Activated T-cell treated with anti-CD3 and anti-CD28 coated beads, Interleukin-2, amount 50 U/mL, for 48 hours (primary cell): ENCODE data around the gene CTIF.

Experiments
- DNase-seq, 2 experiments: peaks; one replicate each; pipeline ENCODE4 v3.0.0-alpha.2; 2020

CTIF gene

DNA sequence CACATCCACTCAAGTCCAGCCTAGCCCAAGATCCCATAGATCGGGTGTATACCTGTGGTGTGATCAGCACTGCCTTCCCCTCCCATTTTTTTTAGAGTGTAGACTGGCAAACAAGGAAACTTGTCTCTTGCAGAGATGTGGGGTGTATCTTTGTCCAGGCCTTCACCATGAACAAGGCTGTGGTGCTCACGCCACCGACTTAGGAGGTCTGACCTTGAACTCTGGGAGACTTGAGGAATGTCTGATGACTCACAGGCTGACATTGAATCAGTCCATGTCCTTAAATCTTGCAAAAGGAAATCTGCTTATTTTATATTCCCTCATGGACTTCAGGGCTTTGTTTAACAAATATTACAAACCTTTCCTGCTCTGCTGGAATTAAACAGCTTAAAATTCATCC, 4.5 kb upstream of the CTIF start:
- no peak for DNase-seq

GRCh38 chr18:48535956-48536355, 2.9 kb upstream of the CTIF start:
- DNase-seq = no peak

GRCh38 chr18:48536516-48536915, 2.3 kb upstream of the CTIF start:
- DNase-seq = no peak

- peak; percentile 48 to 58 for DNase-seq
Measured at GRCh38 chr18:48539406-48540250, 797 bp downstream of the CTIF start.

- peak; percentile 52 to 57 for DNase-seq
Measured at GRCh38 chr18:48540251-48541025, 1.6 kb downstream of the CTIF start.

- DNase-seq = peak; percentile 49 to 52
Measured at GRCh38 chr18:48541026-48541746, 2.4 kb downstream of the CTIF start.

DNA sequence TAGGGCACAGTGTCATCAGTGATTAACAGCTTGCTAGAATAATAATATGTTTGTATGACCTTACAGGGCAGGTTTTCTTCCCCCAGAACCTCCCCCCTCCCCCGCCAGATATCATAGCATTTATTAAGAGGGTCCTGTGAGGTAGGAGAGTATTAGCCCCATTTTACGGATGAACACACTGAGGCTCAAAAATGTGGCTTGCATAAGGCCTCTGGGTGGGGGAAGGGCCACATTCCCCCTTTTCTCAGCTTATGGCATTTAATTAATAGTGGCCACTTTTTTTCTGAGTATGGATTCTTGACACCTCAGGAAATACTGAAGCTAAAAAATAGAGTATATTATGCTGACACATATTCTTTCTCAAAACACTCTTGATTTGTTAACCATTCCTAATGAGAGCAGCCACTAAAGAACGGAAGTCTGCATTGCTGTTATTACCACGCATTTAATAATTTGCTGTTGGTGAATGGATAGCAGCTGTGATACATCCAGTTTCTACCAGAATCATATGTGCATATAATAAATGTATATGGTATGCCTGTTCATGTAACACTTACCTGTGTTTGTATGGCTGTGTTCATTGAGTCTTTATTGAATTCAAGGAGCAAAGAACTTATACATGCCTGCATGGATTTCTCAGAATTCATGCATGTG, 3.0 kb downstream of the CTIF start:
- no peak for DNase-seq

DNA sequence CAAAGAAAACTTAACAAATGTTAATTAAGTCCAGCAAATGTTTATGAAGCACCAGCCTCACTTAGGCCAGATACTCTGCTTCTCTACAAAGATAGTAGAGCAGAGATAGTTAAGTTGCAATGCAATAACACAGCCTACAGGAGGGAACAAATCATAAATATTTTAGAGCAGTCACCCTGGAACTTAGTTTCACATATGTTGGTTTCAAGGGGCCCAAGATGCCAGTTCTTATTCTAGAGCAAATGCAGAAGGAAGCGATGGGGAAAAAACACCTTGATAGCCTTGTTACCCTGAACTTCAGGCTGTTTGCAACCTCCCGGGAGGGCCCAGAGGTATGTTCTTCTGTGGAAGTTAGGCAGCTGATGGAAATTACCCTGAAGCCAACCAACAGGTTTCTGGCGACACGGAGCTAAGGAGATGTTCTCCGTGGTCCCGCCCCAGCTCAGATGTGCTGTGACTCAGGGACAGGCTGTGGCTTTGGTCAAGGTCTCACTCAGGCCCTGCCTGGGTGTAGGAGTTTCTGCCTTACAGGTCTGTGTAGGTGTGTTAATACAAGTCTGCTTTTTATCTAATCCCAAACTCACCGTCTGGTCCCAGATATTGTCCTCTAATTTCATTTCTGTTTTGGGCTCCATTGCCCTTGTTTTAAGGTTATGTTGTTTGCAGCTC, 3.8 kb downstream of the CTIF start:
- DNase-seq = peak; percentile 22 to 28

- peak; percentile 36 to 47 for DNase-seq
Measured at GRCh38 chr18:48543228-48543627, 4.4 kb downstream of the CTIF start.

- no peak for DNase-seq
Measured at GRCh38 chr18:48544116-48544515, 5.3 kb downstream of the CTIF start.

- no peak for DNase-seq
Measured at GRCh38 chr18:48544661-48545415, 6.0 kb downstream of the CTIF start.

GRCh38 chr18:48545757-48546321, 7.0 kb downstream of the CTIF start:
- DNase-seq = no peak

DNA sequence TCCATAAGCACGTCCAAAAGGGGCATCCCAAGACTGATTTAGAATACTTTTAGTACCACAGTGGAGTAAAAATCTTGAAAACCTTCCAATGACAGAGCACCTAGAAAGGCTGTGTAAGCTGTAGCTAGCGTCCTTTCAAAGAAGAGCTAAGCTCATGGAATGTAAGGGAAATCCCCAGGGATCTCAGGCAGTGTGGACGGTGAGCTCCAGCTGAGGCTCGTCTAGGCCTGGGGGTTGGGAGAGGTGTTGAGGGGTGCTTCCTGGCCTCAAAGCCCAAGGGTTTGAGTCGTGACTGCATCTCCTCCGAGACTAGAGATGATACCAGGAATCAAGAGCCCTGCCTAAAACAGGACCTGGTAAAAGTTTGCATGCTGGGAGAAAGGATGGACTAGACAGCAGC, 7.6 kb downstream of the CTIF start:
- DNase-seq = no peak

- no peak for DNase-seq
Measured at GRCh38 chr18:48547531-48547981, 8.7 kb downstream of the CTIF start.

GRCh38 chr18:48548011-48548771, 9.4 kb downstream of the CTIF start:
- no peak for DNase-seq

GRCh38 chr18:48548921-48549320, 10.1 kb downstream of the CTIF start:
- DNase-seq = no peak

DNA sequence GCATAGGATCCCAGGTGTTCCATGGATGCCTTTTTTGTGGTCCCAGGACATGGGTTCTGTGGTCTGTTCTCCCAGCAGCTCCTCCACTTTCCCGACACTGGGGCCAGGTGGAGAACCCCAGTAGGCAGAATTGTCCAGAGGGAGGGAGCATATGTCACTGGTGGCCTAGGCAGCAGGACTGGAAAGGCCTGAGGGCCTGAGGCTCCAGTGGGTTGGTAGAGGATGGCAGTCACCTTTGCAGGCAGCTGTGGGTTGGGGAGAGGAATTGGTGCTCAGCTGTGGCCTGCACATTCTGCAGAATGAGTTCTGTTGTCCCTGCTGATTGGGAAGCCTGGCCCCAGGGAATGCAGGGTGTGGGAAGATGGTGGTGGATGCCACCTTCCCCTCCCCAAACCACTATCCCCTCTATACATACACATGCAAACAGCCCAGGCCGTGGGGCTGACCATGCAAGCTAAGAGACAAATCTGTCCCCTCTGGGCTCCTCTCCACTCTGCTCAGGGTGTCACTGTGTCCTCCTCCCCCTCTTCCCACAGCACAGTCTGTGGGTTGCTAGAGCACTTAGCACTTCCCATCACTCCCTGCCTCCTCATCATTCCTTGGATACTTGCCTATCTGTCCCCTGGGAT, 11.4 kb downstream of the CTIF start:
- DNase-seq = no peak

- DNase-seq = no peak
Measured at GRCh38 chr18:48551100-48551499, 12.3 kb downstream of the CTIF start.

GRCh38 chr18:48552130-48552529, 13.3 kb downstream of the CTIF start:
- DNase-seq = no peak

- no peak for DNase-seq
Measured at GRCh38 chr18:48553236-48553635, 14.4 kb downstream of the CTIF start.
